HepG2 (cell line): ENCODE measurements around the gene NDUFB5. TPM values are rescaled to one million over a fixed set of nuclear protein-coding genes. Genes with fewer than 3 reads are reported as not detected.

Experiments used
- ATAC-seq: fragments of 200-7000 bp; cut with Tn5 transposase; 3 replicates; pipeline ENCODE4 v1.9.1; 2020; ENCODE audit warnings: mild to moderate bottlenecking, moderate library complexity
- BruUV-seq: library from RNA; stranded (reverse); fragments of 400-500 nt; replicated peaks from 2 replicates; lab custom pipeline; 2021; lab: Mats Ljungman, UMichigan
- CTCF ChIA-PET: fragments of 300-600 bp; formaldehyde crosslinking; extraction: SDS; loops from one replicate; lab custom pipeline; 2021; ENCODE audit warnings: low total read pairs, inconsistent platforms, low intra/inter-chr PET ratio; lab: Yijun Ruan, JAX
- POLR2A ChIA-PET: fragments of 350-600 bp; sonication (Branson Sonifier 250); formaldehyde crosslinking; loops from one replicate; lab custom pipeline; 2020; ENCODE audit warnings: antibody characterized with exemption, inconsistent platforms; lab: Yijun Ruan, JAX
- DNase-seq: peaks from one replicate; pipeline ENCODE4 v3.0.0-alpha.2; 2015; ENCODE audit warnings: low spot score
- FAIRE-seq: peaks from 3 replicates; lab custom pipeline; 2011; peaks lifted over from hg19 to GRCh38; lab: Jason Lieb, UNC
- H2AFZ ChIP-seq: one replicate; pipeline ENCODE4 v1.6.1; 2011; ENCODE audit warnings: low read length, inconsistent platforms
- H3K27ac ChIP-seq: fragments of 300-600 bp; 3 replicates; pipeline ENCODE4 v1.8.0; 2011; ENCODE audit warnings: mixed run types, mild to moderate bottlenecking, mixed read lengths, low read length, inconsistent platforms; ENCODE audit not compliant: insufficient read depth; ENCODE audit errors: extremely low read length
- H3K27me3 ChIP-seq, 2 experiments: fragments of 200-600 bp in 1 of 2; 2 replicates in 1 of 2; 3 replicates in 1 of 2; pipeline versions ENCODE4 v1.6.0 to v1.8.0; 2011; ENCODE audit warnings: low read length in 2 of 2, mild to moderate bottlenecking in 2 of 2, moderate library complexity in 2 of 2, inconsistent platforms in 1 of 2; ENCODE audit not compliant: insufficient read depth in 2 of 2, control insufficient read depth in 1 of 2
- H3K36me3 ChIP-seq, 2 experiments: fragments of 200-600 bp in 1 of 2; replicated peaks in 1 of 2; 2 replicates in 1 of 2; 3 replicates in 1 of 2; pipeline versions ENCODE4 v1.5.1 to v1.8.0; 2011; ENCODE audit warnings: low read length in 2 of 2, inconsistent platforms in 1 of 2; ENCODE audit not compliant: insufficient read depth in 2 of 2, control insufficient read depth in 1 of 2
- H3K4me1 ChIP-seq: 2 replicates; pipeline ENCODE4 v1.5.1; 2012; ENCODE audit warnings: low read length, inconsistent platforms; ENCODE audit not compliant: insufficient read depth
- H3K4me2 ChIP-seq: 2 replicates; pipeline ENCODE4 v1.6.0; 2011; ENCODE audit warnings: low read depth, low read length, inconsistent platforms
- H3K4me3 ChIP-seq, 3 experiments: fragments of 200-600 bp in 1 of 3; sonication (generic), shearing (Covaris generic) in 1 of 3; replicated peaks in 1 of 3; 2 replicates each; pipeline ENCODE4 v1.5.1; 2011 to 2016; ENCODE audit warnings: low read length in 3 of 3, inconsistent platforms in 2 of 3, low read depth in 2 of 3, mild to moderate bottlenecking in 2 of 3, control low read depth in 1 of 3, mixed read lengths in 1 of 3; ENCODE audit not compliant: insufficient read depth in 1 of 3
- H3K79me2 ChIP-seq: one replicate; pipeline ENCODE4 v1.6.1; 2011; ENCODE audit warnings: low read length, inconsistent platforms; ENCODE audit not compliant: insufficient read depth
- H3K9ac ChIP-seq: 2 replicates; pipeline ENCODE4 v1.6.0; 2011; ENCODE audit warnings: mild to moderate bottlenecking, low read depth, low read length, inconsistent platforms; ENCODE audit not compliant: insufficient read depth
- H3K9me3 ChIP-seq: 2 replicates; pipeline ENCODE4 v1.5.1; 2012; ENCODE audit warnings: mild to moderate bottlenecking, low read length
- H4K20me1 ChIP-seq: 2 replicates; pipeline ENCODE4 v1.6.0; 2011; ENCODE audit warnings: inconsistent platforms, mild to moderate bottlenecking, low read length, moderate library complexity; ENCODE audit not compliant: insufficient read depth
- BHLHE40 ChIP-seq: IDR thresholded peaks from 2 replicates; pipeline ENCODE4 v1.6.1; 2011; ENCODE audit warnings: low read length, improper control_type of control experiment
- CCAR2 ChIP-seq: fragments of 200-400 bp; formaldehyde crosslinking; optimal IDR thresholded peaks from 2 replicates; pipeline ENCODE3; 2018; ENCODE audit warnings: low read depth, mild to moderate bottlenecking, low read length, moderate library complexity
- IRX3 ChIP-seq: sonication (generic); formaldehyde crosslinking; IDR thresholded peaks from 2 replicates; pipeline ENCODE4 v1.8.1; 2023; ENCODE audit warnings: mild to moderate bottlenecking, low read depth, missing genetic modification reagents, borderline replicate concordance
- ZNF24 ChIP-seq: fragments of 450-650 bp; IDR thresholded peaks from 2 replicates; pipeline ENCODE4 v1.6.1; 2017; ENCODE audit warnings: antibody characterized with exemption, mild to moderate bottlenecking
- ZNF777 ChIP-seq: sonication (generic); formaldehyde crosslinking; IDR thresholded peaks from 2 replicates; pipeline ENCODE4 v1.4.0; 2020; ENCODE audit warnings: missing genetic modification reagents
- ZNF780A ChIP-seq: sonication (generic); formaldehyde crosslinking; IDR thresholded peaks from 2 replicates; pipeline ENCODE4 v1.8.0; 2022; ENCODE audit warnings: mild to moderate bottlenecking, missing genetic modification reagents, moderate library complexity
- WGBS: methylation state at CpG from one replicate; pipeline ENCODE4 v1.1.6; 2017; ENCODE audit warnings: low lambda C conversion rate; 5-methylcytosine and 5-hydroxymethylcytosine counted together
- in situ Hi-C: cut with HindIII; loops from 2 replicates; pipeline ENCODE4 v1.10.0; 2017; ENCODE audit warnings: low pct_unique_long_range_greater_than_20kb; ENCODE audit not compliant: extremely low pct_ligation_motif_present
- intact Hi-C: fragments of 100-400 bp; cut with micrococcal nuclease; formaldehyde crosslinking; loops from one replicate; pipeline ENCODE4 v1.10.0; 2022; ENCODE audit not compliant: unreplicated experiment
- polyA plus RNA-seq, 8 experiments: library from polyadenylated mRNA; depleted of rRNA in 3 of 8; stranded (reverse) in 7 of 8; unstranded in 1 of 8; fragments of >200 nt; fragmentation: Illumina TruSeq in 4 of 8; extraction: Trizol in 4 of 8; gene quantifications; 2 replicates each; pipeline versions ENCODE4 v1.2.1 to v1.2.3, GENCODE V29; 2011 to 2016; ENCODE audit warnings: low read depth in 4 of 8, missing spikeins in 1 of 8, mixed read lengths in 1 of 8; ENCODE audit not compliant: insufficient read depth in 1 of 8
- total RNA-seq, 5 experiments: library from RNA; depleted of rRNA; stranded (reverse); fragments of >200 nt; fragmentation: Illumina TruSeq; extraction: Trizol; gene quantifications; 2 replicates each; pipeline ENCODE4 v1.2.3, GENCODE V29; 2016; ENCODE audit warnings: low read depth in 1 of 5
- TF ChIP-seq, protein P1 (sequence below): sonication (generic); formaldehyde crosslinking; IDR thresholded peaks from 2 replicates; pipeline ENCODE4 v1.8.0; 2022; ENCODE audit warnings: missing genetic modification reagents, mild to moderate bottlenecking, inconsistent platforms, borderline replicate concordance

NDUFB5 gene
- total and polyA plus RNA-seq, 2 of the 13 experiments (the other 11 are each of a cell fraction or from before 2014, with no cell fraction given) = 43.3 to 120 TPM

DNA sequence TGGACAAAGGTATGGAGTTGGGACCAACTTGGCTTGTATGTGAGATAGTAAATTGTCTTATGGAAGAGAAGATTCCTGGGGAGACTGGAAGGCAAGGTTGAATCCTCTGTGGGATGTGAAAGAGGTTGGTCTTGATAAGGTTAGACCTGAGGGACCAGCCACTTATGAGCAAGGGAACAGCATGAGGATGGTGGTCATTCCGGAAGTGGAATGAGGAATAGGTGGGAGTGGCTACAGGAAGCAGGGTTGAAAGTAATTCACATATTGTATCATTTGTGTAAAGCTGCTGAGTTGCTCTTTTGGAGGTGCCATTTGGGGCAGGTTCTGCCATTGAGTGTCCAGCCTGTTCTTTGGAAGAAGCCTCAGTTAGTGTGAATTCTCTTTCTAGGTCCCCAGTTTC lies 61.4 kb downstream of the NDUFB5 start:
- no peak overlapping the region for H3K4me3 ChIP-seq
- ATAC-seq = no peak
- intact Hi-C loops = no loop called here
- no peak overlapping the region for H2AFZ ChIP-seq
- no peaks in the 10 kb centered on the region; a peak in 2 of 5 replicates for H3K36me3 ChIP-seq
- BruUV-seq = no TSS peak
- no peak for TF ChIP-seq BHLHE40
- TF ChIP-seq, all 625 proteins: peak for 0
- ChIA-PET CTCF (no interaction called here), POLR2A (no interaction called here)
- 94% methylated on average over 1 of the region's 1 CpG for WGBS
- Histone ChIP-seq H3K79me2 (peaks cover 90% of the 10 kb centered on the region), H3K9ac (no peak overlapping the region), H4K20me1 (no peaks in the 10 kb centered on the region), H3K9me3 (no peaks in the 10 kb centered on the region), H3K27me3 (no peaks in the 10 kb centered on the region), H3K4me1 (peaks cover 76% of the 10 kb centered on the region), H3K4me2 (no peak overlapping the region), H3K27ac (no peak overlapping the region)
- DNase-seq = no peak
- no peak for FAIRE-seq
- in situ Hi-C loops = no loop called here

DNA sequence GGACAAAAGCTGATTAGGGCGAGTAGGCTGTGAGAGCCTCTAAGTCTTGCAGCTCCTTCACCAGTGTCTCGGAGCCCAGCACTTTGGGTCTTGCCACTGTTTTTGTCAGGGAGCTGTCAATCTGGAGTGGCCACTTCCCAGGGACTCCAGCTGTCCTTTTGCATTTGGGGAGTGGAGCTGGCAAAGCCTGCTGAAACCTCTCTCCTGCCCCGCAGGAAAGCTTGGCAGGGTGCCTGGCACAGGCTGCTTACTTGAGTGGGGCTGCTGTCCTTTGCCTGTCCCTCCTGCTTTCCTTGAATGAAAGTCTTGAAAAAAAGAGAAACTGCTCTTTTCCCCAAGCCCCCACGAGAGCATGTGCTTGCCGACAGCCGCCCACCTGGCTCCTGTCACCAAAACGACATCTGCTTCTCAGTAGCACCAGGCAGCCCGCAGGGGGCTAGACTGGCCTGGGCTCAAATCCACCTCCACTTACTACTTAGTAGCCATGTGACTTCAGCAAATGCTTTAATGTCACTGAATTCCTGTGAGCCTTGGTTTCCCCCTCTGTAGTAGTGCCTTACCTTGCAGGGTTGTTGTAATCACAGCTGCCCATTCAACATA lies 61.9 kb downstream of the NDUFB5 start:
- in situ Hi-C loops = no loop called here
- no TSS peak for BruUV-seq
- Histone ChIP-seq H3K9ac (no peak overlapping the region), H3K4me2 (no peak overlapping the region), H2AFZ (no peak overlapping the region), H3K27ac (no peak overlapping the region), H3K27me3 (no peaks in the 10 kb centered on the region), H4K20me1 (no peaks in the 10 kb centered on the region), H3K79me2 (peaks cover 90% of the 10 kb centered on the region), H3K4me1 (peaks cover 74% of the 10 kb centered on the region), H3K9me3 (no peaks in the 10 kb centered on the region), H3K4me3 (no peak overlapping the region), H3K36me3 (no peaks in the 10 kb centered on the region; a peak in 2 of 5 replicates)
- ChIA-PET CTCF (no interaction called here), POLR2A (no interaction called here)
- 97% methylated on average over 8 of the region's 8 CpGs for WGBS
- no peak for FAIRE-seq
- ATAC-seq = no peak
- TF ChIP-seq ZNF24 = no peak
- TF ChIP-seq ZNF780A (CRISPR knock-in tag) = no peak
- TF ChIP-seq, protein P1, sequence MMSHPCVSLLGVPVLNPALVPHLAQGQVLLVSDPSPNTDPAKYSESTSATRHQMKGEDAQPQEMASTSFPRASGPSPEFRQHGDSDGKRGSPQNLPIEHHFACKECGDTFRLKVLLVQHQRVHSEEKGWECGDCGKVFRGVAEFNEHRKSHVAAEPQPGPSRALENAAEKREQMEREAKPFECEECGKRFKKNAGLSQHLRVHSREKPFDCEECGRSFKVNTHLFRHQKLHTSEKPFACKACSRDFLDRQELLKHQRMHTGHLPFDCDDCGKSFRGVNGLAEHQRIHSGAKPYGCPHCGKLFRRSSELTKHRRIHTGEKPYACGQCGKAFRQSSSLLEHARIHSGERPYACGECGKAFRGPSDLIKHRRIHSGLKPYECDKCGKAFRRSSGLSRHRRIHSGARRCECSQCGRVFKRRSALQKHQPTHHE = no peak
- no peak for TF ChIP-seq ZNF777
- no peak for TF ChIP-seq CCAR2
- TF ChIP-seq IRX3 (CRISPR knock-in tag) = no peak
- no peak for DNase-seq
- intact Hi-C loops = no loop called here
